Cardiac muscle cell (in vitro differentiated cells and primary cell): ENCODE results near the gene ARF3. TPM values are rescaled to one million over a fixed set of nuclear protein-coding genes. Genes with fewer than 3 reads are reported as not detected.

Source experiments
- DNase-seq, 2 donors: peaks; one replicate each; pipeline versions ENCODE4 v3.0.0 to v3.0.0-alpha.2; 2010 to 2017; ENCODE audit warnings: low read depth in 1 of 2, low spot score in 1 of 2
- H3K27ac ChIP-seq: fragments of 200-600 bp; sonication (generic); 2 replicates; pipeline ENCODE4 v1.5.1; 2016
- H3K27me3 ChIP-seq: fragments of 200-600 bp; sonication (generic); 2 replicates; pipeline ENCODE4 v1.6.0; 2016; ENCODE audit warnings: control low read depth
- H3K36me3 ChIP-seq: fragments of 200-600 bp; sonication (generic); 2 replicates; pipeline ENCODE4 v1.5.1; 2016; ENCODE audit warnings: control low read depth
- H3K4me1 ChIP-seq: fragments of 200-600 bp; sonication (generic); 2 replicates; pipeline ENCODE4 v1.8.1; 2017; ENCODE audit warnings: low read depth, mild to moderate bottlenecking, mixed run types
- H3K4me3 ChIP-seq: fragments of 200-600 bp; sonication (generic); 2 replicates; pipeline ENCODE4 v1.5.1; 2016; ENCODE audit warnings: mild to moderate bottlenecking
- H3K9me3 ChIP-seq: fragments of 200-600 bp; sonication (generic); 2 replicates; pipeline ENCODE4 v1.5.1; 2017; ENCODE audit warnings: low read depth, mild to moderate bottlenecking, control low read depth
- polyA plus RNA-seq: library from polyadenylated mRNA; unstranded; fragments of >200 nt; fragmentation: Nextera tagmentation; extraction: Ambion mirVana; gene quantifications from 2 replicates; pipeline ENCODE4 v1.2.1, GENCODE V29; 2016
- total RNA-seq: library from RNA; depleted of rRNA; stranded (reverse); fragments of >200 nt; gene quantifications from 2 replicates; pipeline ENCODE4 v1.2.3, GENCODE V29; 2016
- TF ChIP-seq, protein P1 (sequence below): IDR thresholded peaks from 2 replicates; pipeline ENCODE4 v1.5.1; 2012; ENCODE audit warnings: low read depth, mild to moderate bottlenecking, low read length

ARF3 gene
- total and polyA plus RNA-seq, 2 experiments from 2014 or later, result 106 to 120 TPM

DNA sequence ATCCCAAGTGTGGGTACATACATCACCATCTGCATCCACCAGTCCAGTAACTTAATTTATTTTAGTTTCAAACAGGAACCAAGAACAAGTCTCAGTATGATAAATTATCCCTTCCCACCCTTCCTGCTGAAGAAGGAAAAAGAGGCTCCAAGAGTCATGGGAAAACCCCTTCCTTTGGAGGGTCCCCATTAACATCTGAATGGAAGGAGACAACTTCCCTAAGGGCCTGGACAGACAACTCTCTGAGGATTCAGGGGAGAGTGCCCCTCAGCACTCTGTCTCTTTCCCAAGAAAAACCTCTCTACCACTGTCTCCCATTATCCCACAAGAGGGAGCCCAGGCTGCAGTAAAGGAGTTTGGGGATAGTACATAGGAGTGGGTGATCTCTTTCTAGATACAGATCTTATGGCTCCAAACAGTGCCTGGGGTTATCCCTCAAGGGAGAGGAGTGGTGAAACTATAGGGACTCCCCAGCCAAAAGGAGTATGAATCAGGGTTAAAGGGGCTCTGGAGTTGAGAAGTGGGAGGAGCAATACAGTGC lies 8.1 kb upstream of the ARF3 start:
- Histone ChIP-seq H3K4me1 (no peaks in the 10 kb centered on the region), H3K4me3 (no peak overlapping the region), H3K27ac (no peak overlapping the region), H3K36me3 (no peaks in the 10 kb centered on the region), H3K9me3 (no peaks in the 10 kb centered on the region), H3K27me3 (peaks cover 35% of the 10 kb centered on the region)
- peak in 1 of 2 donors; percentile 31 for DNase-seq
- TF ChIP-seq, protein P1, sequence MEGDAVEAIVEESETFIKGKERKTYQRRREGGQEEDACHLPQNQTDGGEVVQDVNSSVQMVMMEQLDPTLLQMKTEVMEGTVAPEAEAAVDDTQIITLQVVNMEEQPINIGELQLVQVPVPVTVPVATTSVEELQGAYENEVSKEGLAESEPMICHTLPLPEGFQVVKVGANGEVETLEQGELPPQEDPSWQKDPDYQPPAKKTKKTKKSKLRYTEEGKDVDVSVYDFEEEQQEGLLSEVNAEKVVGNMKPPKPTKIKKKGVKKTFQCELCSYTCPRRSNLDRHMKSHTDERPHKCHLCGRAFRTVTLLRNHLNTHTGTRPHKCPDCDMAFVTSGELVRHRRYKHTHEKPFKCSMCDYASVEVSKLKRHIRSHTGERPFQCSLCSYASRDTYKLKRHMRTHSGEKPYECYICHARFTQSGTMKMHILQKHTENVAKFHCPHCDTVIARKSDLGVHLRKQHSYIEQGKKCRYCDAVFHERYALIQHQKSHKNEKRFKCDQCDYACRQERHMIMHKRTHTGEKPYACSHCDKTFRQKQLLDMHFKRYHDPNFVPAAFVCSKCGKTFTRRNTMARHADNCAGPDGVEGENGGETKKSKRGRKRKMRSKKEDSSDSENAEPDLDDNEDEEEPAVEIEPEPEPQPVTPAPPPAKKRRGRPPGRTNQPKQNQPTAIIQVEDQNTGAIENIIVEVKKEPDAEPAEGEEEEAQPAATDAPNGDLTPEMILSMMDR, result peak; percentile 40

DNA sequence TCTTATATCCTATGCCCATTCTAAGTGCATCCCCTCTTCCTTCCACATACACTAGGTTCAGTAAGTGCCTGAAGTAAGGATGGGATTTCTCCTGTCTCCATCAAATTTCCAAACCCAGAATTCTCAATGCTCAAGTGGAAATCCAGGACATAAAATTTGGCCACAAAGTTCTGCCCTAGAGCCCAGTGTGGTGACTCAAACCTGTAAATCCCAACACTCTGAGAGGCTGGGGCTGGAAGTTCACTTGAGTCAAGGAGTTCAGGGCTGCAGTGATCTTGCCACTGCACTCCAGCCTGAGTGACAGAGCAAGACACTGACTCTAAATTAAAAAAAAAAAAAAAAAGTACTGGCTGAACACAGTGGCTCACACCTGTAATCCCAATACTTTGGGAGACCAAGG lies 4.5 kb upstream of the ARF3 start:
- Histone ChIP-seq H3K36me3 (no peaks in the 10 kb centered on the region), H3K4me3 (no peak overlapping the region), H3K9me3 (no peaks in the 10 kb centered on the region), H3K27me3 (peaks cover 8% of the 10 kb centered on the region), H3K27ac (no peak overlapping the region), H3K4me1 (no peaks in the 10 kb centered on the region)
- no peak for DNase-seq
- TF ChIP-seq, protein P1, result no peak

DNA sequence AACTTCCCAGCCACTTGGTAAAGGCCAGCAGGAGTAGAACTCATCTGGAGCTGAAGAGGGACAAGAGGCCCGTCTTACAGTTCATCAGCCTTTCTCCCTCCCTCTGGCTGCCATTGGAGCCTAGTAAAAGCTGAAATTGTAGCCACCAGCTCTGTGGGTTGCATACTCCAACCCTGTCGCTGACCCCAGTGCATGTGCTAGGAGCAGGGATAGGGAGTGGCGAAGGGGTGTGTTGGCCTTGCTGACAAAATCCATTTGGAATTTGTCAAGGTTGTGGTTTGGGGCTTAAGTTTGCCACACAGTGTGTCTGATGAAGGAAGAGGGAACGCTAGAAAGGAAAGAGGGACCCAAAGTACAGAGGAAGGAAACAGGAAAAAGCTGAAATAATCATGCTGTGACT lies 4.0 kb upstream of the ARF3 start:
- TF ChIP-seq, protein P1, result no peak
- Histone ChIP-seq H3K9me3 (no peaks in the 10 kb centered on the region), H3K36me3 (no peaks in the 10 kb centered on the region), H3K4me1 (no peaks in the 10 kb centered on the region), H3K4me3 (no peak overlapping the region), H3K27me3 (peaks cover 3% of the 10 kb centered on the region), H3K27ac (no peak overlapping the region)
- no peak for DNase-seq

DNA sequence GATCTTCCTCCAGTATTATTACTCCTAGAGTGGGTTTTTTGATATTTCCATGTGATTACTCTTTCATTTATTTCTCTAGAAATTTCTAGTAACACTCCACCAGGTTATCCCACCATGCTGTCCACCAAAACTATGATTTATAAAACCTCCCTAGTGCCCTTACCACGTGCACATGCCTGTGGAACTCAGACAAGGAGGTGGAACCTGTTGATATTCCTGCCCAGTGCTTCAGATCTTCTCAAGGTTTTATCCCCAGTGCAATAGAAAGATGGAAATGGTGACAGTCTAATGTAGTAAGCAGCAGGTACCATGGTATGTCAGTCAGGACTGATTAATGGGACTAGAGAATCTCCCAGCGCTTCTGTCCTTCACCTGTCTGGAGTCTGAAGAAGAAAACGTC lies 3.5 kb upstream of the ARF3 start:
- H3K4me1 ChIP-seq, result peaks cover 2% of the 10 kb centered on the region
- TF ChIP-seq, protein P1, result no peak
- no peak for DNase-seq
- H3K9me3 ChIP-seq, result no peaks in the 10 kb centered on the region
- no peaks in the 10 kb centered on the region for H3K27me3 ChIP-seq
- no peaks in the 10 kb centered on the region for H3K36me3 ChIP-seq
- no peak overlapping the region for H3K4me3 ChIP-seq
- no peak overlapping the region for H3K27ac ChIP-seq

DNA sequence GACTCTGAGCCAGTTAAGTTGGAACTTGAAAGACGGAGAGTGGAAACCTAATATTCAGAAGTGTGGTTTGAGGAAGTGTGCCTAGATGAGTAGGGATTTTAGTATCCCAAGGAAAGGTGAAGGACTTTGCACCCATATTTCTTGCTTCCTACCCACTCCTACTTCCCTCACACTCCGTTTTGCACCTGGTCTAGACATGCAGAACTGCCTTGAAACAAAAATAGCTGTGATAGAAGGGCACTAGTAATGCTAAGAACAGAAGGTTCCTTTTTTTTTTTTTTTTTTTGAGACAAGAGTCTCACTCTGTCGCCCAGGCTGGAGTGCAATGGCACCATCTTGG lies 732 bp upstream of the ARF3 start:
- Histone ChIP-seq H3K4me3 (peak overlapping the region; percentile 78), H3K27me3 (no peaks in the 10 kb centered on the region), H3K9me3 (no peaks in the 10 kb centered on the region), H3K36me3 (no peaks in the 10 kb centered on the region), H3K27ac (no peak overlapping the region), H3K4me1 (peaks cover 7% of the 10 kb centered on the region)
- DNase-seq, result no peak
- TF ChIP-seq, protein P1, result no peak
